Coronary artery (tissue), 2 donors: Measurements from ENCODE around the gene PLK5.
A peak's percentile ranks its signal among the peaks of the same experiment; 100 is the strongest.

Experiments used
- DNase-seq: peaks from one replicate; pipeline ENCODE4 v3.0.0-alpha.2; 2017; ENCODE audit warnings: low spot score
- H3K27ac ChIP-seq, 2 donors: fragments of 200-600 bp; sonication (generic); one replicate each; pipeline ENCODE4 v1.5.1; 2016 to 2019
- H3K4me3 ChIP-seq: fragments of 200-600 bp; sonication (generic); 2 replicates; pipeline ENCODE4 v1.5.1; 2016; ENCODE audit warnings: mild to moderate bottlenecking, moderate library complexity
- CTCF ChIP-seq: fragments of 200-600 bp; sonication (generic); IDR thresholded peaks from one replicate; pipeline ENCODE4 v1.5.1; 2019; ENCODE audit warnings: antibody characterized with exemption

The PLK5 gene

GRCh38 chr19:1574354-1575136 lies 50.7 kb downstream of the PLK5 start:
- Histone ChIP-seq H3K4me3 (no peak overlapping the region), H3K27ac (no peak overlapping the region)
- peak; percentile 69 for DNase-seq
- TF ChIP-seq CTCF = no peak

- TF ChIP-seq CTCF = no peak
- H3K27ac ChIP-seq = no peak overlapping the region
- DNase-seq = peak; percentile 56
- H3K4me3 ChIP-seq = no peak overlapping the region
Measured at GRCh38 chr19:1575323-1576241, 51.7 kb downstream of the PLK5 start.

- H3K27ac ChIP-seq = no peak overlapping the region
Measured at GRCh38 chr19:1576242-1577089, 52.6 kb downstream of the PLK5 start.

GRCh38 chr19:1577090-1577928 lies 53.4 kb downstream of the PLK5 start:
- DNase-seq = peak; percentile 68
- H3K4me3 ChIP-seq = no peak overlapping the region
- H3K27ac ChIP-seq = no peak overlapping the region
- no peak for TF ChIP-seq CTCF

More at GRCh38 chr19:1576242-1577089, 52.6 kb downstream of the PLK5 start:
- peak; percentile 62 for DNase-seq
- TF ChIP-seq CTCF = no peak
- no peak overlapping the region for H3K4me3 ChIP-seq

GRCh38 chr19:1577929-1578618 lies 54.2 kb downstream of the PLK5 start:
- no peak for TF ChIP-seq CTCF
- Histone ChIP-seq H3K4me3 (no peak overlapping the region), H3K27ac (no peak overlapping the region)
- DNase-seq = peak; percentile 72
